ENCODE data around the gene NF1. TPM values are rescaled to one million over a fixed set of nuclear protein-coding genes. Genes with fewer than 3 reads are reported as not detected.

NF1 gene
- total and polyA plus RNA-seq, 2 of the 13 experiments (the other 11 are each of a cell fraction or from before 2014, with no cell fraction given): 21.5 to 26.5 TPM

GRCh38 chr17:31248986-31249834 is 154.4 kb downstream of the NF1 start:
- ChIA-PET POLR2A (no interaction called here), CTCF (ENCODE audit: low intra/inter-chr PET ratio, low total read pairs) (no interaction called here)
- no peak for ATAC-seq
- in situ Hi-C loops (cut with HindIII; ENCODE audit: extremely low pct_ligation_motif_present, low pct_unique_long_range_greater_than_20kb) (no loop called here), intact Hi-C loops (cut with micrococcal nuclease; ENCODE audit: unreplicated experiment) (no loop called here)
- Histone ChIP-seq H3K27ac (ENCODE audit: extremely low read length, insufficient read depth, low read length) (no peak overlapping the region), H3K27me3 (ENCODE audit: control insufficient read depth in 1 of 2, insufficient read depth in 2 of 2, low read length in 2 of 2) (no peaks in the 10 kb centered on the region; a peak in 1 of 5 replicates), H3K9me3 (ENCODE audit: low read length) (no peaks in the 10 kb centered on the region), H3K36me3 (replicated peaks in 1 of 2; ENCODE audit: control insufficient read depth in 1 of 2, insufficient read depth in 2 of 2, low read length in 2 of 2) (peaks cover 4 to 33% of the 10 kb centered on the region in 2 experiments), H3K4me2 (ENCODE audit: low read depth, low read length) (no peak overlapping the region), H4K20me1 (ENCODE audit: insufficient read depth, low read length) (no peaks in the 10 kb centered on the region), H3K4me3 (replicated peaks in 1 of 3; ENCODE audit: insufficient read depth in 1 of 3, low read depth in 2 of 3, low read length in 3 of 3) (no peak overlapping the region), H3K79me2 (ENCODE audit: insufficient read depth, low read length) (no peaks in the 10 kb centered on the region), H3K9ac (ENCODE audit: insufficient read depth, low read depth, low read length) (no peak overlapping the region), H2AFZ (ENCODE audit: low read length) (no peak overlapping the region), H3K4me1 (ENCODE audit: insufficient read depth, low read length) (peaks cover 11% of the 10 kb centered on the region)
- FAIRE-seq: no peak
- WGBS (ENCODE audit: low lambda C conversion rate): 96% methylated on average over 5 of the region's 5 CpGs
- no peak for DNase-seq (ENCODE audit: low spot score)
- TF ChIP-seq, protein P1, sequence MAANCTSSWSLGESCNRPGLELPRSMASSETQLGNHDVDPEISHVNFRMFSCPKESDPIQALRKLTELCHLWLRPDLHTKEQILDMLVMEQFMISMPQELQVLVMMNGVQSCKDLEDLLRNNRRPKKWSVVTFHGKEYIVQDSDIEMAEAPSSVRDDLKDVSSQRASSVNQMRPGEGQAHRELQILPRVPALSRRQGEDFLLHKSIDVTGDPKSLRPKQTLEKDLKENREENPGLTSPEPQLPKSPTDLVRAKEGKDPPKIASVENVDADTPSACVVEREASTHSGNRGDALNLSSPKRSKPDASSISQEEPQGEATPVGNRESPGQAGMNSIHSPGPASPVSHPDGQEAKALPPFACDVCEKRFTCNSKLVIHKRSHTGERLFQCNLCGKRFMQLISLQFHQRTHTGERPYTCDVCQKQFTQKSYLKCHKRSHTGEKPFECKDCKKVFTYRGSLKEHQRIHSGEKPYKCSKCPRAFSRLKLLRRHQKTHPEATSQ (CRISPR knock-in tag; IDR thresholded peaks at IDR 0.05; ENCODE audit: borderline replicate concordance): no peak
- BruUV-seq (replicated peaks): no TSS peak

DNA sequence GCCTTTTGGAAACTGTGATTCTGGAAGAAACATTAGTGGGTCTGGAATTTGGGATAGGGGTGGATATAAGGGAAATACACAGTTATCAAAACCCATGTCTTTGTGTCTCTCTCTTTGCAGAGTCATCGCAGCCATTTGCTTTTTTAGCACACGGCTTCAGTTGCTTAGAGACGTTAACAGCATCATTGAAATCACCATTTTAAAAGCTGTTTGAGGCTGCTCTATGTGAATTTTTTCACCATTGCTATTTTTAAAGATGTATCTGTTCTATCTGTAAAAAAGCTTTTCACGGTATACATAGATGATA is 155.0 kb downstream of the NF1 start:
- H3K9me3 ChIP-seq (ENCODE audit: low read length): no peaks in the 10 kb centered on the region
- ChIA-PET POLR2A (no interaction called here), CTCF (ENCODE audit: low intra/inter-chr PET ratio, low total read pairs) (no interaction called here)
- peaks cover 4 to 28% of the 10 kb centered on the region in 2 experiments for H3K36me3 ChIP-seq (replicated peaks in 1 of 2; ENCODE audit: control insufficient read depth in 1 of 2, insufficient read depth in 2 of 2, low read length in 2 of 2)
- no peak overlapping the region for H2AFZ ChIP-seq (ENCODE audit: low read length)
- H3K9ac ChIP-seq (ENCODE audit: insufficient read depth, low read depth, low read length): no peak overlapping the region
- in situ Hi-C loops (cut with HindIII; ENCODE audit: extremely low pct_ligation_motif_present, low pct_unique_long_range_greater_than_20kb) (no loop called here), intact Hi-C loops (cut with micrococcal nuclease; ENCODE audit: unreplicated experiment) (no loop called here)
- no peak overlapping the region for H3K4me2 ChIP-seq (ENCODE audit: low read depth, low read length)
- H3K27me3 ChIP-seq (ENCODE audit: control insufficient read depth in 1 of 2, insufficient read depth in 2 of 2, low read length in 2 of 2): no peaks in the 10 kb centered on the region; a peak in 1 of 5 replicates
- no peaks in the 10 kb centered on the region for H3K79me2 ChIP-seq (ENCODE audit: insufficient read depth, low read length)
- ATAC-seq (no peak), DNase-seq (ENCODE audit: low spot score) (no peak), FAIRE-seq (no peak)
- H4K20me1 ChIP-seq (ENCODE audit: insufficient read depth, low read length): no peaks in the 10 kb centered on the region
- no TSS peak for BruUV-seq (replicated peaks)
- 96% methylated on average over 4 of the region's 4 CpGs for WGBS (ENCODE audit: low lambda C conversion rate)
- peaks cover 11% of the 10 kb centered on the region for H3K4me1 ChIP-seq (ENCODE audit: insufficient read depth, low read length)
- no peak overlapping the region for H3K27ac ChIP-seq (ENCODE audit: extremely low read length, insufficient read depth, low read length)
- no peak overlapping the region for H3K4me3 ChIP-seq (replicated peaks in 1 of 3; ENCODE audit: insufficient read depth in 1 of 3, low read depth in 2 of 3, low read length in 3 of 3)
- TF ChIP-seq ZNF780A (CRISPR knock-in tag; IDR thresholded peaks at IDR 0.05) (no peak), NR2F1 (CRISPR knock-in tag; IDR thresholded peaks at IDR 0.05) (no peak), HNRNPH1 (optimal IDR thresholded peaks at IDR 0.05; ENCODE audit: low read depth, low read length) (no peak), ZNF343 (CRISPR knock-in tag; IDR thresholded peaks at IDR 0.05) (no peak), PHF20 (CRISPR knock-in tag; IDR thresholded peaks at IDR 0.05) (no peak), CHCHD3 (CRISPR knock-in tag; IDR thresholded peaks at IDR 0.05) (no peak), ZMYM3 (CRISPR knock-in tag; IDR thresholded peaks at IDR 0.05) (no peak), GLMP (CRISPR knock-in tag; IDR thresholded peaks at IDR 0.05; ENCODE audit: borderline replicate concordance) (no peak), ZNF7 (CRISPR knock-in tag; IDR thresholded peaks at IDR 0.05) (no peak)
- TF ChIP-seq, protein P2, sequence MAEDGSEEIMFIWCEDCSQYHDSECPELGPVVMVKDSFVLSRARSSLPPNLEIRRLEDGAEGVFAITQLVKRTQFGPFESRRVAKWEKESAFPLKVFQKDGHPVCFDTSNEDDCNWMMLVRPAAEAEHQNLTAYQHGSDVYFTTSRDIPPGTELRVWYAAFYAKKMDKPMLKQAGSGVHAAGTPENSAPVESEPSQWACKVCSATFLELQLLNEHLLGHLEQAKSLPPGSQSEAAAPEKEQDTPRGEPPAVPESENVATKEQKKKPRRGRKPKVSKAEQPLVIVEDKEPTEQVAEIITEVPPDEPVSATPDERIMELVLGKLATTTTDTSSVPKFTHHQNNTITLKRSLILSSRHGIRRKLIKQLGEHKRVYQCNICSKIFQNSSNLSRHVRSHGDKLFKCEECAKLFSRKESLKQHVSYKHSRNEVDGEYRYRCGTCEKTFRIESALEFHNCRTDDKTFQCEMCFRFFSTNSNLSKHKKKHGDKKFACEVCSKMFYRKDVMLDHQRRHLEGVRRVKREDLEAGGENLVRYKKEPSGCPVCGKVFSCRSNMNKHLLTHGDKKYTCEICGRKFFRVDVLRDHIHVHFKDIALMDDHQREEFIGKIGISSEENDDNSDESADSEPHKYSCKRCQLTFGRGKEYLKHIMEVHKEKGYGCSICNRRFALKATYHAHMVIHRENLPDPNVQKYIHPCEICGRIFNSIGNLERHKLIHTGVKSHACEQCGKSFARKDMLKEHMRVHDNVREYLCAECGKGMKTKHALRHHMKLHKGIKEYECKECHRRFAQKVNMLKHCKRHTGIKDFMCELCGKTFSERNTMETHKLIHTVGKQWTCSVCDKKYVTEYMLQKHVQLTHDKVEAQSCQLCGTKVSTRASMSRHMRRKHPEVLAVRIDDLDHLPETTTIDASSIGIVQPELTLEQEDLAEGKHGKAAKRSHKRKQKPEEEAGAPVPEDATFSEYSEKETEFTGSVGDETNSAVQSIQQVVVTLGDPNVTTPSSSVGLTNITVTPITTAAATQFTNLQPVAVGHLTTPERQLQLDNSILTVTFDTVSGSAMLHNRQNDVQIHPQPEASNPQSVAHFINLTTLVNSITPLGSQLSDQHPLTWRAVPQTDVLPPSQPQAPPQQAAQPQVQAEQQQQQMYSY (CRISPR knock-in tag; IDR thresholded peaks at IDR 0.05): no peak
